ENCODE measurements around the gene LMF2. TPM values are rescaled to one million over a fixed set of nuclear protein-coding genes. Genes with fewer than 3 reads are reported as not detected.

The LMF2 gene
- total RNA-seq, 1 experiment from 2014 or later: 37.3 TPM

GRCh38 chr22:50483977-50484853, 23.3 kb downstream of the LMF2 start:
- H3K4me3 ChIP-seq: no peak overlapping the region
- DNase-seq: no peak
- H3K9me2 ChIP-seq (ENCODE audit: insufficient read depth): no peaks in the 10 kb centered on the region
- H4K20me1 ChIP-seq (ENCODE audit: insufficient read depth): peaks cover 9% of the 10 kb centered on the region
- no peaks in the 10 kb centered on the region for H3K79me2 ChIP-seq (ENCODE audit: low read depth)
- H3K27ac ChIP-seq: no peak overlapping the region
- ChIA-PET POLR2A (ENCODE audit: unreplicated experiment) (interaction anchor here (0.6 kb wide), 1 partner anchor 11 kb away, joined by 3 read pairs; no protein-coding TSS in a partner anchor), CTCF (no interaction called here)
- H3K9me3 ChIP-seq (ENCODE audit: insufficient read depth, low read depth): no peaks in the 10 kb centered on the region
- H3K4me1 ChIP-seq (replicated peaks; ENCODE audit: insufficient read depth): peaks cover 17% of the 10 kb centered on the region; the same call in 1 of the 2 replicates
- H2AFZ ChIP-seq: no peak overlapping the region
- no TSS peak for BruUV-seq (replicated peaks)
- no peaks in the 10 kb centered on the region for H3K27me3 ChIP-seq (ENCODE audit: insufficient read depth, low read depth)
- peaks cover 29% of the 10 kb centered on the region for H3F3A ChIP-seq (ENCODE audit: insufficient read depth, low read depth)
- H3K4me2 ChIP-seq: no peak overlapping the region
- TF ChIP-seq EZH2 (IDR thresholded peaks at IDR 0.05; ENCODE audit: low read depth): no peak
- H3K36me3 ChIP-seq (ENCODE audit: low read depth): peaks cover 7% of the 10 kb centered on the region
- intact Hi-C loops (cut with micrococcal nuclease; ENCODE audit: unreplicated experiment): no loop called here

GRCh38 chr22:50483556-50483955, 23.9 kb downstream of the LMF2 start:
- BruUV-seq (replicated peaks): no TSS peak
- no peaks in the 10 kb centered on the region for H3K27me3 ChIP-seq (ENCODE audit: insufficient read depth, low read depth)
- H3F3A ChIP-seq (ENCODE audit: insufficient read depth, low read depth): peaks cover 29% of the 10 kb centered on the region
- CTCF ChIA-PET: no interaction called here
- no peak for TF ChIP-seq CTCF (conservative IDR thresholded peaks at IDR 0.05)
- TF ChIP-seq EZH2 (IDR thresholded peaks at IDR 0.05; ENCODE audit: low read depth): no peak
- peak overlapping the region; percentile 96; the same call in 1 of the 2 replicates for H3K4me2 ChIP-seq
- peaks cover 17% of the 10 kb centered on the region; the same call in 1 of the 2 replicates for H3K4me1 ChIP-seq (replicated peaks; ENCODE audit: insufficient read depth)
- no peaks in the 10 kb centered on the region for H3K79me2 ChIP-seq (ENCODE audit: low read depth)
- H3K9me3 ChIP-seq (ENCODE audit: insufficient read depth, low read depth): no peaks in the 10 kb centered on the region
- no peaks in the 10 kb centered on the region for H3K9me2 ChIP-seq (ENCODE audit: insufficient read depth)
- no peak overlapping the region for H3K27ac ChIP-seq
- POLR2A ChIA-PET (ENCODE audit: unreplicated experiment): no interaction called here
- intact Hi-C loops (cut with micrococcal nuclease; ENCODE audit: unreplicated experiment): no loop called here
- peaks cover 9% of the 10 kb centered on the region for H4K20me1 ChIP-seq (ENCODE audit: insufficient read depth)
- no peak for DNase-seq
- H2AFZ ChIP-seq: no peak overlapping the region
- peaks cover 7% of the 10 kb centered on the region for H3K36me3 ChIP-seq (ENCODE audit: low read depth)
- H3K4me3 ChIP-seq: no peak overlapping the region

GRCh38 chr22:50483106-50483505, 24.4 kb downstream of the LMF2 start:
- TF ChIP-seq CTCF (conservative IDR thresholded peaks at IDR 0.05) (no peak), EZH2 (IDR thresholded peaks at IDR 0.05; ENCODE audit: low read depth) (no peak)
- H3K4me1 ChIP-seq (replicated peaks; ENCODE audit: insufficient read depth): peaks cover 17% of the 10 kb centered on the region; the same call in 1 of the 2 replicates
- no peaks in the 10 kb centered on the region for H3K27me3 ChIP-seq (ENCODE audit: insufficient read depth, low read depth)
- no peaks in the 10 kb centered on the region for H3K9me3 ChIP-seq (ENCODE audit: insufficient read depth, low read depth)
- peak overlapping the region; percentile 96 for H3K4me2 ChIP-seq
- peaks cover 29% of the 10 kb centered on the region for H3F3A ChIP-seq (ENCODE audit: insufficient read depth, low read depth)
- POLR2A ChIA-PET (ENCODE audit: unreplicated experiment): no interaction called here
- no peaks in the 10 kb centered on the region for H3K79me2 ChIP-seq (ENCODE audit: low read depth)
- H3K9me2 ChIP-seq (ENCODE audit: insufficient read depth): no peaks in the 10 kb centered on the region
- DNase-seq: no peak
- BruUV-seq (replicated peaks): no TSS peak
- no peak overlapping the region for H2AFZ ChIP-seq
- no peak overlapping the region for H3K27ac ChIP-seq
- peaks cover 9% of the 10 kb centered on the region for H4K20me1 ChIP-seq (ENCODE audit: insufficient read depth)
- intact Hi-C loops (cut with micrococcal nuclease; ENCODE audit: unreplicated experiment): no loop called here
- peak overlapping the region; percentile 87; the same call in 1 of the 2 replicates for H3K4me3 ChIP-seq
- H3K36me3 ChIP-seq (ENCODE audit: low read depth): peaks cover 7% of the 10 kb centered on the region
- CTCF ChIA-PET: no interaction called here
